ENCODE data around the gene MANSC4. TPM values are rescaled to one million over a fixed set of nuclear protein-coding genes. Genes with fewer than 3 reads are reported as not detected.
"Not testable (repeated sequence)": the region's sequence is repeated elsewhere in the genome, so short reads cannot be mapped to it uniquely, and the experiment has no call there.

MANSC4 gene
- total and polyA plus RNA-seq, 2 experiments from 2014 or later, result not detected

DNA sequence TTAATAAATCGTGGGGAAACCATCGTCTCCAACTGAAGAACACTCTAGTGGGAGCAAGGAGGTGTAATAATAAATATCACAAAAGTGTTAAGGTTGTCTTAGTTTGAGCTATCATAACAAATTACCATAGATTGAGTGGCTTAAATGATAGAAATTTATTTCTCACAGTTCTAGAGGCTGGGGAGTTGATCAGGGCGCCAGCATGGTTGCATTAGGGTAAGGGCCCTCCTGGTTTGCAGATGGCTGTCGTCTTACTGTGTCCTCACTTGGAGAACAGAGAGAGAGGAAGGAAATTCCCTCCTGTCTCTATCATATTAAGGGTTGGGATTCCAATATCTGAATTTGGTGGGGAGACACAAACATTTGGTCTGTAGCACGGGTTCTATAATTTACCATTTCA, 36.4 kb downstream of the MANSC4 start:
- in situ Hi-C loops (cut with MboI), result no loop called here
- no peak overlapping the region for H3K27ac ChIP-seq

GRCh38 chr12:27734321-27734720, 45.7 kb downstream of the MANSC4 start:
- H2AFZ ChIP-seq; H3F3A ChIP-seq (ENCODE audit: insufficient read depth); H3K27me3 ChIP-seq (replicated peaks; ENCODE audit: insufficient read depth); H3K9me2 ChIP-seq (ENCODE audit: insufficient read depth); H3K27ac ChIP-seq; H3K9ac ChIP-seq; H3K4me3 ChIP-seq; H3K9me3 ChIP-seq (ENCODE audit: low read depth); H4K20me1 ChIP-seq (ENCODE audit: insufficient read depth); H3K4me2 ChIP-seq (ENCODE audit: unreplicated experiment); DNase-seq; H3K4me1 ChIP-seq (ENCODE audit: insufficient read depth): not testable (repeated sequence)
- in situ Hi-C loops (cut with MboI), result loop anchor here (10.0 kb wide), 2 partner anchors 210 to 440 kb away; no protein-coding TSS in a partner anchor
- 89% methylated on average over 9 of the region's 9 CpGs for WGBS, 2 experiments (ENCODE audit: low coverage in 1 of 2, low lambda C conversion rate in 2 of 2, missing lambda C conversion rate in 2 of 2)
- H3K79me2 ChIP-seq (ENCODE audit: insufficient read depth), result peaks cover 10% of the 10 kb centered on the region; the same call in 1 of the 2 replicates
- peaks cover 47% of the 10 kb centered on the region for H3K36me3 ChIP-seq (ENCODE audit: low read depth)

More for the DNA sequence above, 36.4 kb downstream of the MANSC4 start:
- H3K27me3 ChIP-seq (replicated peaks; ENCODE audit: insufficient read depth), result no peaks in the 10 kb centered on the region
- H3K4me1 ChIP-seq (ENCODE audit: insufficient read depth), result peaks cover 21% of the 10 kb centered on the region
- no peaks in the 10 kb centered on the region for H3K9me3 ChIP-seq (ENCODE audit: low read depth)
- H2AFZ ChIP-seq, result no peak overlapping the region
- H3K9ac ChIP-seq, result no peak overlapping the region
- H3K9me2 ChIP-seq (ENCODE audit: insufficient read depth), result no peaks in the 10 kb centered on the region
- H3K4me2 ChIP-seq (ENCODE audit: unreplicated experiment), result no peak overlapping the region
- peaks cover 27% of the 10 kb centered on the region for H3F3A ChIP-seq (ENCODE audit: insufficient read depth)
- no peak for TF ChIP-seq EZH2phosphoT487 (IDR thresholded peaks at IDR 0.05; ENCODE audit: insufficient read depth, low read depth)
- no peak for TF ChIP-seq EZH2 (IDR thresholded peaks at IDR 0.05; ENCODE audit: insufficient read depth, poor library complexity, severe bottlenecking)
- no peak for DNase-seq
- peaks cover 31% of the 10 kb centered on the region for H3K79me2 ChIP-seq (ENCODE audit: insufficient read depth)
- H4K20me1 ChIP-seq (ENCODE audit: insufficient read depth), result no peaks in the 10 kb centered on the region
- WGBS, 2 experiments (ENCODE audit: low coverage in 1 of 2, low lambda C conversion rate in 2 of 2, missing lambda C conversion rate in 2 of 2), result 92% methylated on average over 5 of the region's 5 CpGs
- no peak overlapping the region for H3K4me3 ChIP-seq
- H3K36me3 ChIP-seq (ENCODE audit: low read depth), result peaks cover 15% of the 10 kb centered on the region

- no peaks in the 10 kb centered on the region for H4K20me1 ChIP-seq (ENCODE audit: insufficient read depth)
- peaks cover 9% of the 10 kb centered on the region; the same call in 1 of the 2 replicates for H3K4me1 ChIP-seq (ENCODE audit: insufficient read depth)
- H3K79me2 ChIP-seq (ENCODE audit: insufficient read depth), result peaks cover 14% of the 10 kb centered on the region; the same call in 1 of the 2 replicates
- TF ChIP-seq EZH2 (IDR thresholded peaks at IDR 0.05; ENCODE audit: insufficient read depth, poor library complexity, severe bottlenecking) (no peak), EZH2phosphoT487 (IDR thresholded peaks at IDR 0.05; ENCODE audit: insufficient read depth, low read depth) (no peak)
- in situ Hi-C loops (cut with MboI), result loop anchor here (10.0 kb wide), 2 partner anchors 211 to 441 kb away; no protein-coding TSS in a partner anchor
- no peak overlapping the region for H3K9ac ChIP-seq
- H3K9me3 ChIP-seq (ENCODE audit: low read depth), result no peaks in the 10 kb centered on the region
- H3K4me3 ChIP-seq, result no peak overlapping the region
- H3K9me2 ChIP-seq (ENCODE audit: insufficient read depth), result no peaks in the 10 kb centered on the region
- peaks cover 5% of the 10 kb centered on the region; the same call in 1 of the 2 replicates for H3F3A ChIP-seq (ENCODE audit: insufficient read depth)
- H3K27me3 ChIP-seq (replicated peaks; ENCODE audit: insufficient read depth), result no peaks in the 10 kb centered on the region
- no peak overlapping the region for H2AFZ ChIP-seq
- no peak overlapping the region for H3K4me2 ChIP-seq (ENCODE audit: unreplicated experiment)
- peak; percentile 7 for DNase-seq
- H3K27ac ChIP-seq, result no peak overlapping the region
- WGBS, 2 experiments (ENCODE audit: low coverage in 1 of 2, low lambda C conversion rate in 2 of 2, missing lambda C conversion rate in 2 of 2), result 96 to 98% methylated on average over 1 of the region's 1 CpG
- H3K36me3 ChIP-seq (ENCODE audit: low read depth), result peaks cover 45% of the 10 kb centered on the region
These were observed 46.2 kb downstream of the MANSC4 start for GRCh38 chr12:27733791-27734190.

DNA sequence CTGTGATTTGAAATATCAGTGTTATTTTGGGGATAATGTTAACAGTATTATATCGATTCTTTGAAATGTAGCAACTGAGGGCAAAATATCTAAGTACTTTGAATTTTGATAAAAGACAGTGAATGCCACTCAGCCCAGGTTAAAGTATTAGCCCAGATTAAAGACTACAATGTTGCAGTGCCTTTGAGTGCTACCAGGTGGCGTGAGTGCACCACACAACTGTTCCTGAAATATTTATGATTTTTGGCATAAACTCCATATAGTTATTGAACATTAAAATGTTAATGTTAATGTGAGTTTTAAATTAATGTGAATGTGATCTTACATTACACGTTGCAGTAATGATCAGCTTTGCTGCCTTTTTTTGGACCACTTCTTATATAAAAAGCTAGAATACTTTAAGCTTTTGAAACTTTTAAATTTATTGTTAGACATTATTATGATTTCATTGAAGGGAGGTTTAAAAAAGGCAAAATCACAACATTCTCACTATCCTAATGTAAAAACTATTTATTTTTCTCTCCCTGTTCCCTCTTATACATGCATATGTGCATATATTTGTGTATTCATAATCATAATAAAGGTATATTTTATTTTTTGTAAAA, 46.9 kb downstream of the MANSC4 start:
- no peak overlapping the region for H3K27ac ChIP-seq
- peaks cover 5% of the 10 kb centered on the region; the same call in 1 of the 2 replicates for H3F3A ChIP-seq (ENCODE audit: insufficient read depth)
- no peak overlapping the region for H3K4me3 ChIP-seq
- H4K20me1 ChIP-seq (ENCODE audit: insufficient read depth), result no peaks in the 10 kb centered on the region
- H2AFZ ChIP-seq, result no peak overlapping the region
- H3K9ac ChIP-seq, result no peak overlapping the region
- peaks cover 45% of the 10 kb centered on the region for H3K36me3 ChIP-seq (ENCODE audit: low read depth)
- TF ChIP-seq EZH2phosphoT487 (IDR thresholded peaks at IDR 0.05; ENCODE audit: insufficient read depth, low read depth) (no peak), EZH2 (IDR thresholded peaks at IDR 0.05; ENCODE audit: insufficient read depth, poor library complexity, severe bottlenecking) (no peak)
- peaks cover 16% of the 10 kb centered on the region; the same call in 1 of the 2 replicates for H3K79me2 ChIP-seq (ENCODE audit: insufficient read depth)
- DNase-seq, result peak; percentile 66
- peaks cover 9% of the 10 kb centered on the region; the same call in 1 of the 2 replicates for H3K4me1 ChIP-seq (ENCODE audit: insufficient read depth)
- no peaks in the 10 kb centered on the region for H3K9me2 ChIP-seq (ENCODE audit: insufficient read depth)
- no peaks in the 10 kb centered on the region for H3K27me3 ChIP-seq (replicated peaks; ENCODE audit: insufficient read depth)
- 8 to 9% methylated on average over 3 of the region's 3 CpGs for WGBS, 2 experiments (ENCODE audit: low coverage in 1 of 2, low lambda C conversion rate in 2 of 2, missing lambda C conversion rate in 2 of 2)
- H3K9me3 ChIP-seq (ENCODE audit: low read depth), result no peaks in the 10 kb centered on the region
- in situ Hi-C loops (cut with MboI), result loop anchor here (10.0 kb wide), 2 partner anchors 212 to 442 kb away; no protein-coding TSS in a partner anchor
- no peak overlapping the region for H3K4me2 ChIP-seq (ENCODE audit: unreplicated experiment)

All from GM23248 (cell line).